ENCODE results near the gene SLC18A3.

SLC18A3 gene

GRCh38 chr10:49596836-49597235, 13.3 kb upstream of the SLC18A3 start:
- FAIRE-seq = no peak

- no peak for FAIRE-seq
Measured at GRCh38 chr10:49597426-49598163, 12.5 kb upstream of the SLC18A3 start.

- no peak for FAIRE-seq
Measured at GRCh38 chr10:49598164-49598856, 11.8 kb upstream of the SLC18A3 start.

GRCh38 chr10:49598986-49599385, 11.1 kb upstream of the SLC18A3 start:
- no peak for FAIRE-seq

GRCh38 chr10:49599546-49599945, 10.6 kb upstream of the SLC18A3 start:
- FAIRE-seq = no peak

GRCh38 chr10:49600046-49600445, 10.1 kb upstream of the SLC18A3 start:
- no peak for FAIRE-seq

GRCh38 chr10:49600781-49601400, 9.2 kb upstream of the SLC18A3 start:
- FAIRE-seq = no peak

- FAIRE-seq = no peak
Measured at GRCh38 chr10:49601857-49602256, 8.3 kb upstream of the SLC18A3 start.

GRCh38 chr10:49602380-49603023, 7.6 kb upstream of the SLC18A3 start:
- FAIRE-seq = no peak

- FAIRE-seq = no peak
Measured at GRCh38 chr10:49605216-49605938, 4.7 kb upstream of the SLC18A3 start.

GRCh38 chr10:49605939-49606509, 4.1 kb upstream of the SLC18A3 start:
- no peak for FAIRE-seq

- FAIRE-seq = no peak
Measured at GRCh38 chr10:49606981-49607535, 3.1 kb upstream of the SLC18A3 start.

GRCh38 chr10:49608166-49609005, 1.7 kb upstream of the SLC18A3 start:
- no peak for FAIRE-seq

- no peak for FAIRE-seq
Measured at GRCh38 chr10:49609006-49609282, 1.2 kb upstream of the SLC18A3 start.

GRCh38 chr10:49609283-49610113, 612 bp upstream of the SLC18A3 start:
- no peak for FAIRE-seq

- no peak for FAIRE-seq
Measured at GRCh38 chr10:49610458-49611165, 502 bp downstream of the SLC18A3 start.

GRCh38 chr10:49611166-49611815, 1.2 kb downstream of the SLC18A3 start:
- no peak for FAIRE-seq

- FAIRE-seq = no peak
Measured at GRCh38 chr10:49611816-49612512, 1.9 kb downstream of the SLC18A3 start.

Data from TTC549 (cell line).